ENCODE data around the gene VEGFD.

- TF ChIP-seq, protein P1, sequence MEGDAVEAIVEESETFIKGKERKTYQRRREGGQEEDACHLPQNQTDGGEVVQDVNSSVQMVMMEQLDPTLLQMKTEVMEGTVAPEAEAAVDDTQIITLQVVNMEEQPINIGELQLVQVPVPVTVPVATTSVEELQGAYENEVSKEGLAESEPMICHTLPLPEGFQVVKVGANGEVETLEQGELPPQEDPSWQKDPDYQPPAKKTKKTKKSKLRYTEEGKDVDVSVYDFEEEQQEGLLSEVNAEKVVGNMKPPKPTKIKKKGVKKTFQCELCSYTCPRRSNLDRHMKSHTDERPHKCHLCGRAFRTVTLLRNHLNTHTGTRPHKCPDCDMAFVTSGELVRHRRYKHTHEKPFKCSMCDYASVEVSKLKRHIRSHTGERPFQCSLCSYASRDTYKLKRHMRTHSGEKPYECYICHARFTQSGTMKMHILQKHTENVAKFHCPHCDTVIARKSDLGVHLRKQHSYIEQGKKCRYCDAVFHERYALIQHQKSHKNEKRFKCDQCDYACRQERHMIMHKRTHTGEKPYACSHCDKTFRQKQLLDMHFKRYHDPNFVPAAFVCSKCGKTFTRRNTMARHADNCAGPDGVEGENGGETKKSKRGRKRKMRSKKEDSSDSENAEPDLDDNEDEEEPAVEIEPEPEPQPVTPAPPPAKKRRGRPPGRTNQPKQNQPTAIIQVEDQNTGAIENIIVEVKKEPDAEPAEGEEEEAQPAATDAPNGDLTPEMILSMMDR (IDR thresholded peaks at IDR 0.05): no peak
- TF ChIP-seq EP300 (IDR thresholded peaks at IDR 0.05; ENCODE audit: low read depth) (no peak), POLR2A (IDR thresholded peaks at IDR 0.05) (no peak)
Observed at GRCh38 chrX:15410947-15411346, 26.7 kb upstream of the VEGFD start.

All from transverse colon (tissue), 3 donors.